C4-2B (cell line): ENCODE data around the gene RPL37A.

Experiments used
- ZFX ChIP-seq: fragments of 450-650 bp; IDR thresholded peaks from 2 replicates; pipeline ENCODE4 v1.6.1; 2017
- TF ChIP-seq, protein P1 (sequence below): fragments of 450-650 bp; conservative IDR thresholded peaks from 2 replicates; pipeline ENCODE4 v1.5.1; 2017; ENCODE audit warnings: mild to moderate bottlenecking

DNA sequence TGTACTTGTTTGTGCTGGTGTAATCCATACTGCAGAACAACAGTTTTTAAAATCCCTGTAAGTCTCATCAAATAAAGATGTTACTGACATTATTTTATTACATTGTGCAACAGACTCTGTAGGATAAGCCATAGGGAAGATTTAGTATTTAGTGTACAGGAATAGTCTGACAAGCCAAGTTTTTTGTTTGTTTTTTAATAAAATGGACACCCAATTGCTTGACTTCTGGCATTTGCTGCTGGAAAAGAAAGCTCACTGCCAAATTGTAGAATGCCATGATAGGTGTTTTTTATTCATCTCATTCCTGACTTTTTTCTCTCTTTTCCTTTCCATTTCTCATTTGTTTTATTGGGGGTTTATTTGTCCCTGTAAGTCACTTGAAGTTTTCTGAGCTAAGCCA, 48.3 kb upstream of the RPL37A start:
- TF ChIP-seq, protein P1, sequence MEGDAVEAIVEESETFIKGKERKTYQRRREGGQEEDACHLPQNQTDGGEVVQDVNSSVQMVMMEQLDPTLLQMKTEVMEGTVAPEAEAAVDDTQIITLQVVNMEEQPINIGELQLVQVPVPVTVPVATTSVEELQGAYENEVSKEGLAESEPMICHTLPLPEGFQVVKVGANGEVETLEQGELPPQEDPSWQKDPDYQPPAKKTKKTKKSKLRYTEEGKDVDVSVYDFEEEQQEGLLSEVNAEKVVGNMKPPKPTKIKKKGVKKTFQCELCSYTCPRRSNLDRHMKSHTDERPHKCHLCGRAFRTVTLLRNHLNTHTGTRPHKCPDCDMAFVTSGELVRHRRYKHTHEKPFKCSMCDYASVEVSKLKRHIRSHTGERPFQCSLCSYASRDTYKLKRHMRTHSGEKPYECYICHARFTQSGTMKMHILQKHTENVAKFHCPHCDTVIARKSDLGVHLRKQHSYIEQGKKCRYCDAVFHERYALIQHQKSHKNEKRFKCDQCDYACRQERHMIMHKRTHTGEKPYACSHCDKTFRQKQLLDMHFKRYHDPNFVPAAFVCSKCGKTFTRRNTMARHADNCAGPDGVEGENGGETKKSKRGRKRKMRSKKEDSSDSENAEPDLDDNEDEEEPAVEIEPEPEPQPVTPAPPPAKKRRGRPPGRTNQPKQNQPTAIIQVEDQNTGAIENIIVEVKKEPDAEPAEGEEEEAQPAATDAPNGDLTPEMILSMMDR: no peak
- no peak for TF ChIP-seq ZFX
